H9 (cell line): ENCODE results near the gene TNIP2. TPM values are rescaled to one million over a fixed set of nuclear protein-coding genes. Genes with fewer than 3 reads are reported as not detected.

Experiments
- DNase-seq: peaks from one replicate; pipeline ENCODE4 v3.0.0-alpha.2; 2017
- H2AFZ ChIP-seq: one replicate; pipeline ENCODE4 v1.6.1; 2013; ENCODE audit warnings: mild to moderate bottlenecking, low read length, control low read depth, moderate library complexity
- H2AK5ac ChIP-seq: 2 replicates; pipeline ENCODE4 v1.6.1; 2013; ENCODE audit warnings: low read length, control low read depth, mixed read lengths; ENCODE audit not compliant: insufficient read length
- H2BK120ac ChIP-seq: one replicate; pipeline ENCODE4 v1.6.1; 2013; ENCODE audit warnings: low read depth, mild to moderate bottlenecking, low read length, control low read depth, inconsistent platforms; ENCODE audit not compliant: poor library complexity, severe bottlenecking
- H2BK12ac ChIP-seq: 2 replicates; pipeline ENCODE4 v1.6.1; 2013; ENCODE audit warnings: low read length, control low read depth, mixed read lengths, low read depth; ENCODE audit not compliant: insufficient read length
- H2BK15ac ChIP-seq: 2 replicates; pipeline ENCODE4 v1.6.1; 2013; ENCODE audit warnings: low read depth, low read length, control low read depth
- H2BK20ac ChIP-seq: one replicate; pipeline ENCODE4 v1.6.1; 2013; ENCODE audit warnings: low read depth, mild to moderate bottlenecking, low read length, control low read depth, inconsistent platforms; ENCODE audit not compliant: poor library complexity, severe bottlenecking
- H2BK5ac ChIP-seq: 2 replicates; pipeline ENCODE4 v1.6.1; 2013; ENCODE audit warnings: low read length, control low read depth, mixed read lengths; ENCODE audit not compliant: insufficient read length
- H3K14ac ChIP-seq: 2 replicates; pipeline ENCODE4 v1.6.1; 2013; ENCODE audit warnings: low read length, control low read depth; ENCODE audit not compliant: insufficient read depth
- H3K18ac ChIP-seq: 2 replicates; pipeline ENCODE4 v1.6.1; 2013; ENCODE audit warnings: low read depth, mild to moderate bottlenecking, mixed read lengths, low read length, control low read depth; ENCODE audit not compliant: insufficient read length
- H3K23ac ChIP-seq: 2 replicates; pipeline ENCODE4 v1.6.1; 2013; ENCODE audit warnings: low read length, control low read depth, mixed read lengths, low read depth; ENCODE audit not compliant: insufficient read length
- H3K23me2 ChIP-seq: 2 replicates; pipeline ENCODE4 v1.6.1; 2013; ENCODE audit warnings: low read depth, mild to moderate bottlenecking, mixed read lengths, low read length, control low read depth; ENCODE audit not compliant: insufficient read length, poor library complexity, severe bottlenecking
- H3K27ac ChIP-seq: 2 replicates; pipeline ENCODE4 v1.5.1; 2013; ENCODE audit warnings: low read length, control low read depth, mixed read lengths, low read depth; ENCODE audit not compliant: insufficient read length
- H3K27me3 ChIP-seq: 2 replicates; pipeline ENCODE4 v1.6.1; 2013; ENCODE audit warnings: low read length, control low read depth, inconsistent platforms; ENCODE audit not compliant: insufficient read depth
- H3K4ac ChIP-seq: 2 replicates; pipeline ENCODE4 v1.6.1; 2013; ENCODE audit warnings: low read depth, mild to moderate bottlenecking, control low read depth, inconsistent platforms, low read length, moderate library complexity
- H3K4me1 ChIP-seq: 2 replicates; pipeline ENCODE4 v1.6.1; 2013; ENCODE audit warnings: low read length, control low read depth, inconsistent platforms; ENCODE audit not compliant: insufficient read depth
- H3K4me2 ChIP-seq: 2 replicates; pipeline ENCODE4 v1.6.1; 2013; ENCODE audit warnings: low read length, control low read depth, mixed read lengths; ENCODE audit not compliant: insufficient read length, insufficient read depth
- H3K56ac ChIP-seq: 2 replicates; pipeline ENCODE4 v1.6.1; 2013; ENCODE audit warnings: low read depth, mild to moderate bottlenecking, mixed read lengths, low read length, control low read depth; ENCODE audit not compliant: insufficient read length
- H3K79me1 ChIP-seq: 2 replicates; pipeline ENCODE4 v1.6.1; 2013; ENCODE audit warnings: low read depth, mild to moderate bottlenecking, moderate library complexity, low read length, control low read depth, inconsistent platforms; ENCODE audit not compliant: insufficient read depth, poor library complexity, severe bottlenecking
- H3K79me2 ChIP-seq: 2 replicates; pipeline ENCODE4 v1.6.1; 2013; ENCODE audit warnings: low read length, control low read depth, inconsistent platforms; ENCODE audit not compliant: insufficient read depth
- H3K9ac ChIP-seq: 2 replicates; pipeline ENCODE4 v1.6.1; 2013; ENCODE audit warnings: low read length, control low read depth, mixed read lengths; ENCODE audit not compliant: insufficient read length; ENCODE audit errors: extremely low read depth
- H3K9me3 ChIP-seq: one replicate; pipeline ENCODE4 v1.6.1; 2013; ENCODE audit warnings: low read depth, low read length, inconsistent platforms; ENCODE audit not compliant: control insufficient read depth
- H3T11ph ChIP-seq: one replicate; pipeline ENCODE4 v1.6.1; 2013; ENCODE audit warnings: mild to moderate bottlenecking, low read length, control low read depth, inconsistent platforms
- H4K20me1 ChIP-seq: one replicate; pipeline ENCODE4 v1.6.1; 2013; ENCODE audit not compliant: control insufficient read depth, insufficient read length, insufficient read depth
- H4K5ac ChIP-seq: 2 replicates; pipeline ENCODE4 v1.6.1; 2013; ENCODE audit warnings: low read depth, mild to moderate bottlenecking, mixed read lengths, low read length, control low read depth; ENCODE audit not compliant: insufficient read length
- H4K8ac ChIP-seq: replicated peaks from 2 replicates; pipeline ENCODE4 v1.6.1; 2013; ENCODE audit warnings: low read length, control low read depth, mixed read lengths, low read depth; ENCODE audit not compliant: insufficient read length
- H4K91ac ChIP-seq: 2 replicates; pipeline ENCODE4 v1.6.1; 2013; ENCODE audit warnings: low read depth, mild to moderate bottlenecking, moderate library complexity, mixed read lengths, low read length, control low read depth; ENCODE audit not compliant: insufficient read length
- H3K27ac Mint-ChIP-seq, 3 experiments: 2 replicates in 2 of 3; 3 replicates in 1 of 3; pipeline ENCODE4 v1.8.0; 2020 to 2021; ENCODE audit warnings: mixed read lengths in 3 of 3, mild to moderate bottlenecking in 1 of 3, moderate library complexity in 1 of 3
- H3K27me3 Mint-ChIP-seq: 2 replicates; pipeline ENCODE4 v1.8.0; 2021; ENCODE audit warnings: low read depth, mild to moderate bottlenecking, moderate library complexity, mixed read lengths
- H3K36me3 Mint-ChIP-seq, 3 experiments: 2 replicates in 2 of 3; 3 replicates in 1 of 3; pipeline ENCODE4 v1.8.0; 2020 to 2021; ENCODE audit warnings: low read depth in 3 of 3, mixed read lengths in 3 of 3; ENCODE audit not compliant: insufficient read depth in 1 of 3
- H3K4me1 Mint-ChIP-seq, 2 experiments: 2 replicates each; pipeline ENCODE4 v1.8.0; 2020; ENCODE audit warnings: mixed read lengths in 2 of 2
- H3K4me3 Mint-ChIP-seq, 2 experiments: 2 replicates in 1 of 2; 3 replicates in 1 of 2; pipeline ENCODE4 v1.8.0; 2020 to 2021; ENCODE audit warnings: mild to moderate bottlenecking in 2 of 2, mixed read lengths in 2 of 2, moderate library complexity in 1 of 2
- H3K9me3 Mint-ChIP-seq, 2 experiments: 2 replicates in 1 of 2; 3 replicates in 1 of 2; pipeline ENCODE4 v1.8.0; 2020; ENCODE audit warnings: mild to moderate bottlenecking in 2 of 2, mixed read lengths in 2 of 2, moderate library complexity in 1 of 2
- WGBS: extraction: QIAGEN DNeasy Blood & Tissue Kit; methylation state at CpG from one replicate; pipeline ENCODE4 v1.1.7; 2013; ENCODE audit warnings: missing lambda C conversion rate, low lambda C conversion rate, mixed read lengths; ENCODE audit not compliant: insufficient read length; ENCODE audit errors: extremely low coverage; 5-methylcytosine and 5-hydroxymethylcytosine counted together
- total RNA-seq: library from RNA; stranded (reverse); gene quantifications from 2 replicates; pipeline ENCODE4 v1.2.1, GENCODE V29; 2021
- TF ChIP-seq, protein P1 (sequence below): fragments of 200-600 bp; sonication (generic); conservative IDR thresholded peaks from 3 replicates; pipeline ENCODE4 v1.8.0; 2021; ENCODE audit warnings: antibody characterized with exemption, mild to moderate bottlenecking

TNIP2 gene
- total RNA-seq, 1 experiment from 2014 or later = 44.7 TPM

DNA sequence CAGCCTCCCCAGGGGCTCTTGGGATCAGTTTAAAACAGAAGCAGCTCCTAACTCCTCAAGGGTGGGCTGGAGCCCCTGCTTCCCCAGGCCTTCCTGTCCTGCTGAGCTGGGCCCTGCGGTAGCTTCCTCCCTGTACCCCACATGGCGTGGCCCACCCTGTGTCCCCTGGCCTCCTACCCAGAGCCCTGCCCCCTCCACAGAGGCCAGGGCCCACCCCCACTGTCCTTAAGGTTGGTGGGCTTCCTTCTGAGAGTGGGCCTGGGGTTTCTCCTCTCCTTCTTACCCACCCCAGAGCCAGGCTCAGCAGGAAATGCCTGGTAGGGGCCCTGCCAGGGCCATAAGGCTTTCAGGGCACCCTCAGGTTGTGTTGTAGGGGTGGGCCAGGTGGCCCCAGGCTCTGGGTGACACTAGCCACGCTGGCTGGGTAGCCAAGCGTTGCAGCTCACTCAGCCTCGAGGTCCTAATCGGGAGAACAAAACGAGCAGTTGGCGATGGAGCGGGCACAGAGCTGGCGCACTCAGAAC lies 48.4 kb upstream of the TNIP2 start:
- Histone ChIP-seq H3K4me1 (no peaks in the 10 kb centered on the region), H3K79me2 (no peaks in the 10 kb centered on the region), H3K23ac (no peak overlapping the region), H4K20me1 (peaks cover 5% of the 10 kb centered on the region), H3K27me3 (no peaks in the 10 kb centered on the region), H4K91ac (no peak overlapping the region), H2AFZ (no peak overlapping the region), H3T11ph (no peak overlapping the region), H3K14ac (no peak overlapping the region), H2BK20ac (no peak overlapping the region), H3K18ac (no peak overlapping the region), H2AK5ac (no peak overlapping the region), H3K4me2 (no peak overlapping the region), H2BK120ac (no peak overlapping the region), H3K79me1 (no peaks in the 10 kb centered on the region), H3K23me2 (no peaks in the 10 kb centered on the region), H3K9ac (no peak overlapping the region), H2BK15ac (no peak overlapping the region), H2BK12ac (no peak overlapping the region), H3K27ac (no peak overlapping the region), H4K8ac (no peak overlapping the region), H3K9me3 (no peaks in the 10 kb centered on the region), H2BK5ac (no peak overlapping the region), H3K56ac (no peak overlapping the region), H3K4ac (no peak overlapping the region), H4K5ac (no peak overlapping the region)
- Mint-ChIP-seq H3K27me3 (no peaks in the 10 kb centered on the region), H3K36me3 (0 out of 7 replicates have a peak, but pooled peaks cover 0 to 2% (median 0%) of the 10 kb centered on the region in 3 experiments), H3K9me3 (no peaks in the 10 kb centered on the region), H3K4me1 (peaks cover 8 to 14% of the 10 kb centered on the region in 2 experiments), H3K4me3 (no peak overlapping the region), H3K27ac (no peak overlapping the region)
- TF ChIP-seq, protein P1, sequence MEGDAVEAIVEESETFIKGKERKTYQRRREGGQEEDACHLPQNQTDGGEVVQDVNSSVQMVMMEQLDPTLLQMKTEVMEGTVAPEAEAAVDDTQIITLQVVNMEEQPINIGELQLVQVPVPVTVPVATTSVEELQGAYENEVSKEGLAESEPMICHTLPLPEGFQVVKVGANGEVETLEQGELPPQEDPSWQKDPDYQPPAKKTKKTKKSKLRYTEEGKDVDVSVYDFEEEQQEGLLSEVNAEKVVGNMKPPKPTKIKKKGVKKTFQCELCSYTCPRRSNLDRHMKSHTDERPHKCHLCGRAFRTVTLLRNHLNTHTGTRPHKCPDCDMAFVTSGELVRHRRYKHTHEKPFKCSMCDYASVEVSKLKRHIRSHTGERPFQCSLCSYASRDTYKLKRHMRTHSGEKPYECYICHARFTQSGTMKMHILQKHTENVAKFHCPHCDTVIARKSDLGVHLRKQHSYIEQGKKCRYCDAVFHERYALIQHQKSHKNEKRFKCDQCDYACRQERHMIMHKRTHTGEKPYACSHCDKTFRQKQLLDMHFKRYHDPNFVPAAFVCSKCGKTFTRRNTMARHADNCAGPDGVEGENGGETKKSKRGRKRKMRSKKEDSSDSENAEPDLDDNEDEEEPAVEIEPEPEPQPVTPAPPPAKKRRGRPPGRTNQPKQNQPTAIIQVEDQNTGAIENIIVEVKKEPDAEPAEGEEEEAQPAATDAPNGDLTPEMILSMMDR = no peak
- no CpG with 5 or more reads among the region's 10 CpGs for WGBS
- no peak for DNase-seq
